Left hindlimb (tissue), 1 donor: ENCODE data around the gene SND1.
"Not testable (repeated sequence)": the region's sequence is repeated elsewhere in the genome, so short reads cannot be mapped to it uniquely, and the experiment has no call there.

Experiments used
- DNase-seq: peaks from one replicate; pipeline ENCODE4 v3.0.0-alpha.2; 2018

Gene SND1

GRCh38 chr7:128108641-128109423, 456.8 kb downstream of the SND1 start:
- DNase-seq = no peak

GRCh38 chr7:128109424-128109969, 457.5 kb downstream of the SND1 start:
- not testable (repeated sequence) for DNase-seq

GRCh38 chr7:128110641-128111364, 458.8 kb downstream of the SND1 start:
- no peak for DNase-seq

GRCh38 chr7:128112018-128112780, 460.2 kb downstream of the SND1 start:
- DNase-seq = no peak

GRCh38 chr7:128112781-128113221, 460.8 kb downstream of the SND1 start:
- DNase-seq = no peak

- DNase-seq = no peak
Observed at GRCh38 chr7:128113839-128114238, 461.8 kb downstream of the SND1 start.

GRCh38 chr7:128114806-128115205, 462.8 kb downstream of the SND1 start:
- no peak for DNase-seq

GRCh38 chr7:128115336-128115820, 463.4 kb downstream of the SND1 start:
- DNase-seq = no peak

- no peak for DNase-seq
Observed at GRCh38 chr7:128115821-128116723, 464.1 kb downstream of the SND1 start.

GRCh38 chr7:128116740-128117139, 464.7 kb downstream of the SND1 start:
- DNase-seq = no peak

GRCh38 chr7:128117691-128118090, 465.7 kb downstream of the SND1 start:
- no peak for DNase-seq

GRCh38 chr7:128119036-128119435, 467.0 kb downstream of the SND1 start:
- no peak for DNase-seq

- no peak for DNase-seq
Observed at GRCh38 chr7:128120116-128120515, 468.1 kb downstream of the SND1 start.

GRCh38 chr7:128120976-128121490, 469.0 kb downstream of the SND1 start:
- no peak for DNase-seq

- no peak for DNase-seq
Observed at GRCh38 chr7:128121711-128122530, 469.9 kb downstream of the SND1 start.

- no peak for DNase-seq
Observed at GRCh38 chr7:128122576-128123290, 470.7 kb downstream of the SND1 start.

- no peak for DNase-seq
Observed at GRCh38 chr7:128123291-128124037, 471.5 kb downstream of the SND1 start.

GRCh38 chr7:128124786-128125185, 472.8 kb downstream of the SND1 start:
- no peak for DNase-seq

- DNase-seq = no peak
Observed at GRCh38 chr7:128125816-128126215, 473.8 kb downstream of the SND1 start.
